NB4 (cell line): Measurements from ENCODE around the gene EDEM2.

Experiments
- MYC ChIP-seq: IDR thresholded peaks from 2 replicates; pipeline ENCODE4 v1.6.1; 2011; ENCODE audit warnings: low read depth, low read length
- POLR2A ChIP-seq: IDR thresholded peaks from 2 replicates; pipeline ENCODE4 v1.6.1; 2011; ENCODE audit warnings: mild to moderate bottlenecking; ENCODE audit not compliant: insufficient read length; ENCODE audit errors: extremely low read depth
- TF ChIP-seq, protein P1 (sequence below): IDR thresholded peaks from one replicate; pipeline ENCODE4 v1.5.1; 2012; ENCODE audit warnings: low read depth, low read length
- TF ChIP-seq, protein P2 (sequence below): IDR thresholded peaks from 2 replicates; pipeline ENCODE4 v1.6.1; 2011; ENCODE audit warnings: low read depth, low read length

DNA sequence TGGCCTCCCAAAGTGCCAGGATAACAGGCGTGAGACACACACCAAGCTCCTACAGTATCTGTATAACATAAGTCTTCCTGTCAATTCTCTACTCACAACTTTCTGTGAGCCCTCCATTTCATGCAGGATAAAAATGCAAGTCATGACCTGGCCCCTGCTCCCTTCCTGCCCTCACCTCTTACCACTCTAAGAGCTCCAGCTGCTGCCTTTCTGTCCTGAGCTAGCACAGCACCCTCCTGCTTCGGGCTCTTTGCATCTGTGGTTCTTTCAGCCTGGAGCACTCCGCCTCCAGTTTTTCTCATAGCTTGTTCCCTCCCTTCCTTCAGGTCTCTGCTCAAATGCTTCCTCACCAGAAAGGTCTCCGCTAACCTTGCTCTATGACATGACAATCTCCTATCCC lies 30.9 kb downstream of the EDEM2 start:
- TF ChIP-seq, protein P1, sequence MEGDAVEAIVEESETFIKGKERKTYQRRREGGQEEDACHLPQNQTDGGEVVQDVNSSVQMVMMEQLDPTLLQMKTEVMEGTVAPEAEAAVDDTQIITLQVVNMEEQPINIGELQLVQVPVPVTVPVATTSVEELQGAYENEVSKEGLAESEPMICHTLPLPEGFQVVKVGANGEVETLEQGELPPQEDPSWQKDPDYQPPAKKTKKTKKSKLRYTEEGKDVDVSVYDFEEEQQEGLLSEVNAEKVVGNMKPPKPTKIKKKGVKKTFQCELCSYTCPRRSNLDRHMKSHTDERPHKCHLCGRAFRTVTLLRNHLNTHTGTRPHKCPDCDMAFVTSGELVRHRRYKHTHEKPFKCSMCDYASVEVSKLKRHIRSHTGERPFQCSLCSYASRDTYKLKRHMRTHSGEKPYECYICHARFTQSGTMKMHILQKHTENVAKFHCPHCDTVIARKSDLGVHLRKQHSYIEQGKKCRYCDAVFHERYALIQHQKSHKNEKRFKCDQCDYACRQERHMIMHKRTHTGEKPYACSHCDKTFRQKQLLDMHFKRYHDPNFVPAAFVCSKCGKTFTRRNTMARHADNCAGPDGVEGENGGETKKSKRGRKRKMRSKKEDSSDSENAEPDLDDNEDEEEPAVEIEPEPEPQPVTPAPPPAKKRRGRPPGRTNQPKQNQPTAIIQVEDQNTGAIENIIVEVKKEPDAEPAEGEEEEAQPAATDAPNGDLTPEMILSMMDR, result no peak
- TF ChIP-seq POLR2A, result no peak
- TF ChIP-seq, protein P2, sequence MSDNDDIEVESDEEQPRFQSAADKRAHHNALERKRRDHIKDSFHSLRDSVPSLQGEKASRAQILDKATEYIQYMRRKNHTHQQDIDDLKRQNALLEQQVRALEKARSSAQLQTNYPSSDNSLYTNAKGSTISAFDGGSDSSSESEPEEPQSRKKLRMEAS, result no peak
- no peak for TF ChIP-seq MYC
